CD4-positive, alpha-beta T cell treated with Interleukin-10 for 1 hour (primary cell): ENCODE data around the gene SLC44A3.
A peak's percentile ranks its signal among the peaks of the same experiment; 100 is the strongest.
"Not testable (repeated sequence)": the region's sequence is repeated elsewhere in the genome, so short reads cannot be mapped to it uniquely, and the experiment has no call there.

Source experiments
- DNase-seq: peaks from one replicate; pipeline ENCODE4 v3.0.0-alpha.2; 2020

The SLC44A3 gene

DNA sequence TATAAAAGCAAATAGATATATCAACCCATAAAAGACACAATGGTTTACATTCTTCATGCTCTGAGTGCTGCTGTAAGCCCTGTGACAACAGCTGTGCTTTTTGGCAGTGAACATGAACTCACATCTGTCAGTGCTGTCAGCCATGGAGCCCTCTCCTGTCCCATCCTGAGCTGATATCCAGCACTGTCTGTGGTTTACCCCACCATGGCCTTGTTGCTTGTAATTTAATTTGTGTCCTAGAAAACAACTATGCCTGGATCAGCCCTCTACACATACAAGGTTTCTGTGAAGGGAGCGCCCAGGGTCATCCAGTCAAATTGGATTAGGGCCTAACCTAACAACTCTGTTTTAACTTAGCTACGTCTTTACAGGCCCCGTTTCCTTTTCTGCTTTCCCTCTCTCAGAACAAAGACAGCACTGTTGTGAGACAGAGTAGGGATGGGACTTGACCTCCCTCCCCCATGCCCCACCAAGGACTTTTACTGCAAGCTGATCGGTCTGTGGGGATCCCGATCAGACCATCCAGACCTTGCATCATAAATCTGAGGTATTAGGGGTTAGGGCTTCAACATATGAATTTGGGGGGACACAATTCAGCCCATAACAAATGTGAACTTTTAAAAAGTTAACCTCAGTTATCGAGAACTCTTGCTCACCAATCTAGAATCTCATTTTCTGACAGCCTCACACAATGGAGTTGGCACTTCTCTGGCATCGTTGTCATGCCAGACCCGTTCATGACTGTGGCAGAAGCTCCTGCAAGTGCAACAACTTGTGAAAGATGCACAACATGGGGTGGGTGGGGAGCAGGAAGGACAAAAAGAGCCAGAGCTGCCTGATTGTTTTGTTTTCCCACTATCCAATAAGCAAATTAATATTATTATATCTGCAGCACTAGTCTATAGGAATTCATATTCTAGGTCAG lies 16.4 kb upstream of the SLC44A3 start:
- DNase-seq: no peak

DNA sequence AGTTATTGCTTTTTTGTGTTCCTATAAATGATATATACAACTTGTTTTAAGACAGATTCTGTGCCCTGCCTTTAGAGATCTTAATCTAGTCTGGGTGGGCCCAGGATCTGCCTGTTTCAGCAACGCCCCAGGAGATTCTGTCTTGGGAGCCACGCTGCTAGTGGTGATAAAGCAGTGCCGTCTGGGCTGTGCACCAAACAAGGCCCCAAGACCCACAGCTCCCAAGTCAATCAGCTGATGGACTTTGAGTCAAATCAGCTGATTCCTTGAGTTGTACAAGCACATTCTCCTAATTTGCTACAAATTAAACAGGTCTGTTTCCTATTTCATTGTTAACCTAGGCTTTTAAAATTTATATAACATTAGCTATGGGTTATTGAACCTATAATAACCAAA lies 15.7 kb upstream of the SLC44A3 start:
- no peak for DNase-seq

DNA sequence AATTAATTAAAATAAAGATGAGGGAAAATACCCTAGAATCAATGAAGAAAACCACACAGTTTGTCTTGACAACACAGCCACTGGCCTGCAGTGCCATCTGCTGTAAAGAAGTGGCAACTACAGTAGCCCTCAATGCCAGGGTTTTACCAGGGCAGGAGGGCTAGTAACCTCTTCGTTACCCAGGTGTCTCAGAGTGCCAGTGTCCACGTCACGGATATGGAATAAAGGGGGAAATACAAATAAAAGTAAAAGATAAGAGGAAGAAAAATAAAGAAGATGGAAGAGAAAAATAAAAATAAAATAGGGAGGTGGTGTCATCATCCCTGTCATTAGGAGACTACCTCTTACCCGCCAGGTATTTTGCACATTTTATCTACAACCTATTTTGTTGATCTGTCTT lies 14.2 kb upstream of the SLC44A3 start:
- DNase-seq: peak; percentile 60

DNA sequence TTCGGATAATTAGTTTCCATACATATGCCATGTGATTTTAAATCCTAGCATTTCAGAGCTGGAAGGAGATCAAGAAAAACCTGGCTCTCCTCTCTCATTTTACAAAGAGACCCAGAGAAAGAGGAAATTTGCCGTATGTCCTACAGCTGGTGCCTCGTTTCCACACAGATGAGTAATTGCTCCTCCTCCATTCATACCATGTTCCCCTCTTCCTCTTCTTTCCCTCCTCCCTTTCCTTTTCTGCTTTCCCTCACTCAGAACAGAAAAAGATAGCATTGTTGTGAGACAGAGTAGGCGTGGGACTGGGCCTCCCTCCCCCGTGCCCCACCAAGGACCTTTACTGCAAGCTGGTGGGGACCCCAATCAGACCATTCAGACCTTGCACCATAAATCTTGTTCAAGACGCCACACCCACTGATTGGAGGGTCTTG lies 13.7 kb upstream of the SLC44A3 start:
- no peak for DNase-seq

DNA sequence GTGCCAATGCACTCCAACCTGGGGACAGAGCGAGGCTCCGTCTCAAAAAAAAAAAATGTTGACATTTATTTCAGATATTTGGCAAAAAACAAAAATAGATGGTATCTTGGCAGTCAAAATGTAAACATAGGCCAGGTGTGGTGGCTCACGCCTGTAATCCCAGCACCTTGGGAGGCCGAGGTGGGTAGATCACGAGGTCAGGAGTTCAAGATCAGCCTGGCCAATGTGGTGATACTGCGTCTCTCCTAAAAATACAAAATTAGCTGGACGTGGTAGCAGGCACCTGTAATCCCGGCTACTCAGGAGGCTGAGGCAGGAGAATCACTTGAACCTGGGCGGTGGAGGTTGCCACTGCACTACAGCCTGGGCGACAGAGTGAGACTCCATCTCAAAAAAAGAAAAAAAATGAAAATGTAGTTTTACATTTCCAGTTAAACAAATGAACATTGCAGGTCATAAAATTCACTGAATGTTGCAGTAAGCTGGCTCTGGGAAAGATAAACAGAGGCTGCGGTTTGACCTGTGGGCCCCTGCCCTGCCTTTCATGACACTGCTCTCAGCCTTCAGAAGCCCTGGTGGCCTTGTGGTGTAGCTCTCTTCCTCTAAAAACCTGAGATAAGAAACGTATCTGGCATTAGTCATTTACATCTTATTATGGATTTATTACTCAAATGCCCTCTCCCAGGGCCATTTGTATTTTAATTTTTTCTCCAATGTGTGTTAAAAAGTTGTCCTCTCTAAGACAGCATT lies 12.2 kb upstream of the SLC44A3 start:
- no peak for DNase-seq

DNA sequence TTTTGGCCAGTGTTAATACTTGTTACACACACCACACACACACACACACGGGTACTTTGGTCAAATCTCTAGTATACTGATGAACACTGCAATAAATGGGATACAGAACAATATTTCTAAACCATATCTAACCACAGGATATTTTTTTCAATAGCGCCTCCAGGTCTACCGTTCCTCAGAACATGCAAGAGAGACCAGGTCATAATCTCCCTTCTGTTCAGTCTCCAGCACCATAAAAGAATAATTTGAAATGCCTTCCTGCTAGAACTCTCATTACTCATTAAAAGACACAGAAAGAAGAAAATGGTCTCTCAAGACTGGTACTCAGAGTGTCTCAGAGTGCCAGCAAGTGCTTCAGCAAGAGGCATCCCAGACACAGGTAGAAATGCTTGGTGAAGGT lies 11.5 kb upstream of the SLC44A3 start:
- no peak for DNase-seq

DNA sequence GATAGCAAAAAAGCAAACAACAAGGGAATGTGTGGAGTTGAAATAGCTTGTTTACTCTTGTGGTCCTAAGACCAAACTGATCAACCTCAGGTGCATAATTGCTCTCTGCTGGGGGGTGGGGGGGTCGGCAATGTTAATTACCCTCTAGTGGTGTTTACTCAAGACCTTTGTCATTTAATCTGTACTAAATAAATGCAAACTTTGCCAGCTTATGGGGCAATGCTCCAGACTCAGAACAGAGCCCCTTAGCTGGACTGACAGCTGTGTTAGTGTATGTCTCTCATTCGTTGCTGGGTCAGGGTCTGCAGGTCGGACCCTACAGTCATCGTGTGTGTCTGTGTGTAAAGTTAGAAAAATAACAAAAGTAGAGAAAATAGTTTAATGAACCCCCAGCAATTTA lies 7.2 kb upstream of the SLC44A3 start:
- DNase-seq: no peak

DNA sequence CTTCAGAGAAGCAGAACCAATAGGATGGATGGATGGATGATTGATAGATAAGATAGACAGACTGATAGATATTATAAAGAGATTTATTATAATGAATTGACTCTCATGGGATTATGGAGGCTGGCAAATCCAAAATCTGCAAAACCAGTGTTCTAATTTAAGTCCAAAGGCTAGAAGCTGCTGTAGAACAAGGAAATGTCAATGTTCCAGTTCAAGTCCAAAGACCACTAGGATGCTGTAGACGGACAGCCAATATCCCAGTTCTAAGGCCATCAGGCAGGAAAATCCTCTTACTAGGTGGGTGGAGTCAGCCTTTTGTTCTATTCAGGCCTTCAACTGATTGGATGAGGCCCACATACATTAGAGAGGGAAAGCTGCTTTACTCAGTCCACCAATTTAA lies 4.1 kb upstream of the SLC44A3 start:
- DNase-seq: no peak

DNA sequence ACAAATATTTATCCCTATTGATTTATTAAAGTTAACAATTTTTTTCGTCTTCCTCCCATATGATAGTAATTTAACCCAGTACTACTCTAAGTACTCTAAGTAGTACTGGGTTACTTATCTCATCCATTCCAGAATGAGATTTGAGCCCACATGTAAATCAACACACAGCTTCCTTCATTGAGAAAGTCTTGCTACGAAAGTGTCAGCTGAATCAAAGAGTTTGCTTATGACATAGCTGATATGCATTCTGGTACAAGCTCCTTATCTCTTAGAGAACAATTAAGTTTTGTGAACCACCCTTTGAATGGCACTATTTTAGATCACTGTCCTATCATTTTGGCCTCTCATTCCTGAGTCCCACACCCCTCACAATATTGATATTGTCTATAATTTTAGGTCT lies 2.4 kb upstream of the SLC44A3 start:
- DNase-seq: no peak

DNA sequence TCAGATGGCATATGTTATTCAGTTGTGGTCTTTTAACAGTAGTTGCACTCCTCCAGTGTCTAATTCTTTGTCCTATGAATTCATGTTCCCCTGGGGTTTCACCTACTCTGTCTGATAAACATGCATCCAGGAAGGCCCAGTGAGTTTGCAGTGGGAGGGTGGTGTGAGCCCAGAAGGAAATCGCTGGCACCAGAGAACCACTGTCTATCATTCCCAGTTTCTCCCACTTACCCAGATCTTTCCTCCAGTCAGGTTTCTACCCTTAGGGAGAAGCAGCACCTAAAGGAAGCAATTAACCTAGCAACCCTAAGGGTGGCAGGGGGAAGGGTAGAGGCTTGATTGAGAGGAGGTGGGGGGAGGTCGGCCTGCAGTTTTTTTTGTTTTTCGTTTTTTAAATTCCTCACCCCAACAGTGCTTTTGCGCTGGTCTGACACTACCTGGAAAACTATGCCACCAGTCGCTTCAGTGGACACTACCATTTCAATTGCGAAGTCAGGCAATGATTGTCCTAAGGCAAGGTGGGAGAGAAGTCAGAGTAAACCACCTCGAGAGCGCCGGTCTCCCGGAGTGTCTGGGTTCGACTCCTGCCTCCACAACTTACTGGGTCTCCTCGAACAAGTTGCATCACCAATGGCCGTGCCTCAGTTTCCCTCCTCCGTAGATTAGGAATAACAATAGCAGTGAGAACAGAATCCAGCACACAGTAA lies 766 bp upstream of the SLC44A3 start:
- DNase-seq: no peak

DNA sequence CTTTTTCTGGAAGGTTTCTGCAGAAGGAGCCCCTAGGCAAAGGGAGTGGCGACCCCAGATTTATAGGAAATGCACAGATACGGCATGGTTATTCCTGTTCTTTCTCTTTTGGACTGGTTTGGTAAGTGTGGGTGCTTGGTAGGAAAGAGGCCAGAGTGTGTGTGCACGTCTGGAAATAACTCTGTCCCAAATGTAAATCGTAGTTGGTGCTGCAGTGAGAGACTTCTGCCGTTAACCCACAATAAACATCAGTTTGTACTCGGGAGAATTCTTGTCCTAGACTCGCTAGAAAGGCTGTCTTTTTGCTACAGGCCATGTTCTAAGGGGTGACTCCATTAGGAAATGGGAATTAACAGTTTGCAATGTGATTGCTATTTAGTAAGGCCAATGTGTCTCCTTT lies 779 bp downstream of the SLC44A3 start:
- no peak for DNase-seq

DNA sequence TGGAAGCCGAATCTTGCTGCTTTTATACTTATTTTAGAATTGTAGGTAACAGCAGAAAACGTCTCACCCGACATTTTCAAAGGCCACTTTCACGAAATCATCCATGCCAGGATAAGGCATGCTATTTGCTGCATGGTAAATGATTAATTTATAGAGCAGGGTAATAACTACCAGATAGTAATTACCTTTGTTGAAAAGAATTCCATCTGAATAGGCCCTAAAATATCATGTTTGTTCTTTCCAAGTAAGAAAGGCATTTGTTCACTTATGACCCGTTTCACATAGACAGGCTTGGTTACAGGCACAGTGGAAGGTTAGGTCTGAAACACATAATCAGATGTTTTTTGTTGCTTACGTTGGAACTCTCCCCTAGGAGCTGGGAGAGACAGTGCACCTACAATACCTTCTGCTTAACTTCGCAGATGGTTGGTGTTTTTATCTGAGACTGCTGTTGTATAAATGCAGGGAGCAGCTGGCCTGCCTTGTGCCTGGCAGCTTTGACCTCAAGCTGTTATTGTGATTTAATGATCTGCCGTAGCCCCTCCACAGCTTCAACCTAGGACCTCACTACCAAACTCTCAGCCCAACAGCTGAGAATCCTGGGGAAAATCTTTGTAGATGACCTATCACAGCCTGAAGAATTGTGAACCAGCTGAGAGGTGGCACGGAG lies 1.6 kb downstream of the SLC44A3 start:
- DNase-seq: no peak

DNA sequence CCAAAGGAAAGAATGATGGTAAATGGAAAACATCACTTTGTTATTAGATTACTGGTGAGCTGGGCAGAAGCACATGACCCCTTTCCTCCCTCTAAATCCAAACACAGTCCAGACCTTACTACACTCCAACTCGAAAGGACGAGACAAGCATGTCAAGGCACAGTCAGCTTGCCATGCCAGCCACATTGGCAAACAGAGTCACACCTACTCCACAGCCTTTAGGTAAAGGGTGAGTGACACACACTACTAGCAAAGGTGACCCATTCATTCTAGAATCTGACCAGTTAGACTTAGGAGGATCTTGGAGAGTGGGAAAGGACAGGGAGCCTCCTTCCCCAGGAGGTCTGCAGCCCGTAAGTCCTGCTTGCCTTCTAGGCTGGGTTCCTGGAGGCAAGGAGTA lies 3.0 kb downstream of the SLC44A3 start:
- DNase-seq: no peak

DNA sequence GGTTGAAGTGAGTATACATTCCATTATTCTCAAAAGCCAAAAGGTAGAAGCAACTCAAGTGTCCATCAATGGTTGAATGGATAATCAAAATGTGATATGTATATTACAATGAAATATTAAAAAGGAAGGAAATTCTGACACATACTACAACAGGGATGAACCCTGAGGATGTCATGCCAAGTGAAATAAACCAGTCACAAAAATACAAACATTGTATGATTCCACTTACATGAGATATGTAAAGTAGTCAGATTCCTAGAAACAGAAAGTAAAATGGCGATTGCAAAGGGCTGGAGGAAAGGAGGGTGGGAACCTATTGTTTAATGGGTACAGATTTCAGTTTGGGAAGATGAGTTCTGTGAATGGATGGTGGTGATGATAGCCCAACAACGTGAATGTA lies 5.8 kb downstream of the SLC44A3 start:
- no peak for DNase-seq

DNA sequence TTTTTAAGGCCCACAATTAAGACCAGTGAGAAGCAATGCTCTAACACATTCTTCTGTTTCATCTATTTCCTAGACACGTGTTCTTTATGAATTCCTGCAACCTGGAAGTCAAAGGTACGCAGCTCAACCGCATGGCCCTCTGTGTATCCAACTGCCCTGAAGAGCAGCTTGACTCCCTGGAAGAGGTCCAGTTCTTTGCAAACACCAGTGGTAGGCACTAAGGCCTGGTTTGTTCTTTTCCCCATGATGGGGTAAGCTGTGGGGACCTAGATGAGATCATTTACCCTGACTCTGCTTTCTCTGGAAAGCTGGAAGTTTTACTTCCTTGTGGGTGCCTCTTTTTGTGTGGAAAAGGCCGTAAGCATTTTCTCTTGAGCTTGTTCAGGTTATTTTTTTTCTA lies 7.3 kb downstream of the SLC44A3 start:
- DNase-seq: no peak

DNA sequence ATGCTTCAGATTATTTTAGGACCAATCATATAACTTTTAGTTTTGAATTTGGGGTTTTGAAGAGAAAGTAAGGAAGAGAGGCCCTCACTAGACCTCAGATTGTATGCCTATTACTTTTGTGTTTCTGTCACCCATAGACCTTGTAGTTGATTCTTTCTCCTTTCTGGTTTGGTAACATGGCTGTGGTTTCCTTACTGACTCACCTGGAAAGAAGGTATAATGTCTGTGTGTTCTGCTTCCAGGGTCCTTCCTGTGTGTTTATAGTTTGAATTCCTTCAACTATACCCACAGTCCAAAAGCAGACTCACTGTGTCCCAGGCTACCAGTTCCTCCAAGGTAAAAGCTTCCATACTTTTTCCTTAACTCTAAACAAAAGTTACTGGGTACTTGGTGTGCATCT lies 8.1 kb downstream of the SLC44A3 start:
- no peak for DNase-seq

DNA sequence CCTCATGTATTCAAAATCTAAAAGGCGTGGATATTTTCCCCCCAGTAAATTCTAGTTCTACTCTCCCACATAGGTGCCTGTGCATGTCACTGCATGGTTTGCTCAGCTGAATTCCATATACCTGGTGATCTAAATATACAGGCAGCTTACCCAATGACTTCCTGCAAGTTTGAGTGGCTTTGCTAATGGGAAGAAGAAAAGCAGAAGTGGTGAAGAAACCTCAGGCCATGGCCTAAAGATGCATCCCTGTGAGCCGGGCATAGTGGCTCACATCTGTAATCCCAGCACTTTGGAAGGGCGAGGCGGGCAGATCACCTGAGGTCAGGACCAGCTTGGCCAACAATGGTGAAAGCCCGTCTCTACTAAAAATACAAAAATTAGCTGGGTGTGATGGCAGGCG lies 11.5 kb downstream of the SLC44A3 start:
- DNase-seq: no peak

DNA sequence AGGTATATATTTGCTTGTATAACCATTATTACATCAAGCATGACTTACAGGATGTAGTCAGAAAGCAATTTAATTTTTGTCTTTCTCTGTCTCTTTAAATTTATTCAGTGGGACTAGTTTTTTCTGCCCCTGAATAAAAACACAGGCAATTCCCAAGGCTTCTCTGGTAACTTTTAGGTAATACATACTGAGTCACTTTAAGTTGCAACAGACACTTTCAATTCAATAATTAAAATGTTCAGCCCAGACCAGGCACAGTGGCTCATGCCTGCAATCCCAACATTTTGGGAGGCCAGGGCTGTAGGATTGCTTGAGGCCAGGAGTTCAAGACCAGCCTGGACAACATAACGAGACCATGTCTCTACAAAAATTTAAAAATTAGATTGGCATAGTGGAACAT lies 12.3 kb downstream of the SLC44A3 start:
- no peak for DNase-seq

DNA sequence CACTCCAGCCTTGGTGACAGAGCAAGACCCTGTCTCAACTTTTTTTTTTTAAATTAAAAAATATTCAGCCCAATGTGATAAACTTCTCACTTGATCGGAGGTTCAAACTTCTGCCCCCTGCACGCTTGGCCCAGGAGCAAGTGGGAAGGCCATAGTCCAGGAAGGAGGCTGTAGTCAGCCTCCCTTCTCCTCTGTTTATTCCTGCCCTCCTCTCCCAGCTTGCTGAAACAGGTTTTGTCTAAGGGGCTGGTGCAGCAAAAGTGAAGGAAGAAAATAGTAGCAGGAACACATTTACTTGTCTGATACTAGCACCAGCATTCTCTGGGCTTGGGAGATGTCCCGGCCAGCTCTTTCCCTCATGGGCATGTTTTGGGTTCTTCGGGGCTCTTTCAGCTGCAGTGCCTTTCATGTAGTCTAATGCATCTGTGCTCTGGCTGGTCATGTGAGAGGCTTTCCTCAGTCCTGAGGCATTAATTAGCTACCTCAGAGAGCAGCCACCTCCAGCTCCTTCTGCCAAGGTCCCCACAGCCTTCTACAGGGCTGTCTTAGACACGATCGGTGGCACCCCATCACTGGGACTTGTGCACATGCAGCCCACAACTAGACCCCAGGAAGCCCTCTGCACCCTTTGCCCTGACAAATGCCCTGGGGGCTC lies 12.9 kb downstream of the SLC44A3 start:
- no peak for DNase-seq

DNA sequence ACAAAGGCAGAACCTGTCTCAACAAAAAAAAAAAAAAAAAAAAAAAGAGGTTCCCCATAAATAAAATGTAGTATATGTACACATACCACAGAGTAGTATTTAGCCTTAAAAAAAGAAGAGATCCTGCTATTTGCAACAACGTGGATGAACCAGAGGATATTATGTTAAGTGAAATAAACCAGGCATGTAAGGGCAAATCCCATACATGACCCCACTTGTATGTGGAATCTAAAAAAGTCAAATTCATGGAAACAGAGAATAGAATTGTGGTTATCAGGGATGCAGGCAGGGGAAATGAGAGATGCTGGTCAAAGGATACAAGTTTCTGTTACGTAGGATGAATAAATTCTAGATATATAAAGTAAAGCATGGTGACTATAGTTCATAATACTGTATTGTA lies 16.7 kb downstream of the SLC44A3 start:
- DNase-seq: no peak

DNA sequence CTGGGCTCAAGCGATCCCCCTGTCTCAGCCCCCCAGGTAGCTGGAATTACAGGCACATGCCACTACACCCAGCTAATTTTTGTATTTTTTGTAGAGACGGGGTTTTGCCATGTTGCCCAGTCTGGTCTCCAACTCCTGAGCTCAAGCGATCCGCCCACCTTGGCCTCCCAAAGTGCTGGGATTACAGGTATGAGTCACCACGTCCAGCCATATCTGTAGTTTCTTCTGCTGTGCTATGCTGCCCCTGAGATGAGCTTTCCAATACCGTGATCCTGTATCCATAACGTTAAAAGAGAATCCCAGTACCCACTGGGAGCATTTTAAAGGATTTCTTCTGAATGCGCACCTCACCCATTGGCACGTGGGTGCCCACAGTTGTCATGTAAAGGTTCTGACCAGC lies 20.2 kb downstream of the SLC44A3 start:
- not testable (repeated sequence) for DNase-seq

DNA sequence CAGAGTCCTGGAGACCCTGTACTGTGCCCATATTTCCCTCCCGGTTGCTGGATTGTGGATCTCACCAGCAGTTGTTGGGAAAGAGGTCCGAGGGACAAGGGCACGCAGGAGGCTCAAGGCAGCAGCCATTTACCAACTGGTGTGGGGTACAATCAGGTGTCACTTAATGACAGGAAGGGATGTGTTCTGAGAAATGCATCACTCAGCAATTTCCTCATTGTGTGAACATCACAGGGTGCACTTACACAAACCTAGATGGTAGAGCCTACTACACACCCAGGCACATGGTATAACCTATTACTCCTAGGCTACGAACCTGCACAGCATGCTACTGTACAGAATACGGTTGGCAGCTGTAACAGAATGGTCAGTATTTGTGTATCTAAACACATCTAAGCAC lies 20.7 kb downstream of the SLC44A3 start:
- no peak for DNase-seq

DNA sequence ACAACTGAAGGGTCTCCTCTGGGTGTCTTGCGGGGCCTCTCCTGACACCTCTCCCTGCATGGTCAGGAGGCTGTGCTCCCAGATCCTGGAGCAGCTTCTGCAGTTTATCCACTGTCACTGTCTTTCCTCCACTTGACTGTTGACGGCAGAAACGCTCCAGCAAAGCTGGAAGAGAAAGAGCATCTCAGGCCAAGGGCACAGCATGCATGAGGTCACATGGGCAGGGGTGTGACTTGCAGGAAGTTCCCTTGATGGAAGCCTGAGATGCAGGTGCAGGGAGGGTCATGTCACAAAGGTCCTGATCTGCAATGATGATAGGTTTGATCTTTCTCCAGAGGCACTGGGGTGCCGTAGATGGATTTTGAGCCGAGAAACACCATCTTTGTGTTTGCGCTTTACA lies 23.3 kb downstream of the SLC44A3 start:
- DNase-seq: no peak
